GM21576 (cell line): ENCODE data around the gene ZSCAN22.
"Not testable (repeated sequence)": the region's sequence is repeated elsewhere in the genome, so short reads cannot be mapped to it uniquely, and the experiment has no call there.

Experiments used
- ATAC-seq: cut with Tn5 transposase; IDR thresholded peaks from one replicate; pipeline ENCODE4 v1.9.1; 2021; ENCODE audit warnings: mild to moderate bottlenecking, moderate library complexity; ENCODE audit not compliant: unreplicated experiment

Gene ZSCAN22

DNA sequence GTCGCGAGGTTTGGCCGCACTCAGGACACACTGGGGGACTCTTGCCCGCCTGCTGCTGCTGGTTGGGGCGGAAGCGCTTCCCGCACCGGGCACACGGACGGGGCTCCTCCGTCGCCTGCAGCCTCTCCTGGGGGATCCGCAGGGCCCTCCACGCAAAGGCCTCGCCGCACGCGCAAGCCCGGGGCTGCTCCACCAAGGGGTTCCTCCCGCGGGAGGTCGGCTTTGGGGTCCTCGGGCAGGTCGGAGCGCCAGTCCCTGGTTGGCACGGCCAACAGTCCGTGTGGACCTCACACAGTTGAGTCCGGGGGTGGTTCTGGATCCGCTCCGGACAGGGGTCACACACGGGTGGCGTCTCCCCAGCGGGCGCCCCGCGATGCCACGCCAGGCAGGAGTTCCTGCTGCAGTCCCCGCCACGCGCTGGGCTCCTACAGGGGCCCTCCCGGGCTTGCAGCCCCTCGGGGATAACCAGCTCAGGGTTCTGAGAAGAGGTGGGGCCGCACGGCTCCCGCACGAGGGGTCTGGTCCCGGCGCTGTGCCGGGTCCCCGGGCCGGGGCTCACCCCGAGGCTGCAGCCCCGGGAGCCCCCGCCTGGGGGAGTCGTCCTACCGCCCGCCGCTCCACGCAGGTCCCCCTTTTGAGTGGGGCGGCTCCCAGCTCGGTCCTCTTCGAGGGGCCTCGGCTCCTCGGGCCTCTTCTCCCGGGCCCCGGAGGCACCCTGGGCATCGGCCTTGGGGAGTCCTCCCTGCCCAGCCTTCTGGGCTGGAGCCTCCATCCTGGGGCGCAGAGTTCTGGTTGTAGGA lies 42.0 kb downstream of the ZSCAN22 start:
- ATAC-seq: no peak

DNA sequence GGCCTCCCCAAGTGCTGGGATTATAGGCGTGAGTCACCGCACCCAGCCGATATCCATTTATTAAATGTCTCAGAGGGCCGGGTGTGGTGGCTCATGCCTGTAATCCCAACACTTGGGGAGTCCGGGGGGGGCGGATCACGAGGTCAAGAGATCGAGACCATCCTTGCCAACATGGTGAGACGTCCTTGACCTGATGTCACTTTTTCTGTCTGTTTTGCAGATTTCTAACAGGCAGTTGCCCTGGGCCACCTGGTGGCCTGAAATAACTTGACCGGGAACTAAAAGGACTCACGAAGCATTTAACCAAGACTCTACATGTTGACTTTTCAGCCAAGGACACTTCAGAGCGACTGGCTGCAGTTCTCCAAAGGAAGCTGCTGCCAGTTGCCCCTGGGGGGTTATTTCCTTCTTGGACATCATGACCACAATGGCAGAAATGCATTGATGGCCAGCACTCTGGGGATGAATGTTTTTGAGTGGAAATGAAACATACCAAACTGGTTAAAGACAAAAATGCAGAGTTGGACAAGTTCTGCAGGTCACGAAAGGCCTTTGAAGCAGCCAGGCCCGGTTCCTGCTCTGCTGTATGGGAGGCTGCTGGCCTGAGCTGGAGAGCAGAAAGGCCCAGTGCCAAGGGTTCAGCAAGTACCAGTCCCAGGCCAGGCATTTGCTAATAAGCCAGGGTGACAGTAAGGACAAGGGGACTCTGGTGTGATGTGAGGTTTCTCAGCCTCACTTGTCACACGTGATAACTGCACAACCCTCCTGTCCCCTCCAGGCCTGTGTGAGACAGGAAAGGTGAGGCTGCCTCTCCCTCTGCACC lies 45.7 kb downstream of the ZSCAN22 start:
- no peak for ATAC-seq

DNA sequence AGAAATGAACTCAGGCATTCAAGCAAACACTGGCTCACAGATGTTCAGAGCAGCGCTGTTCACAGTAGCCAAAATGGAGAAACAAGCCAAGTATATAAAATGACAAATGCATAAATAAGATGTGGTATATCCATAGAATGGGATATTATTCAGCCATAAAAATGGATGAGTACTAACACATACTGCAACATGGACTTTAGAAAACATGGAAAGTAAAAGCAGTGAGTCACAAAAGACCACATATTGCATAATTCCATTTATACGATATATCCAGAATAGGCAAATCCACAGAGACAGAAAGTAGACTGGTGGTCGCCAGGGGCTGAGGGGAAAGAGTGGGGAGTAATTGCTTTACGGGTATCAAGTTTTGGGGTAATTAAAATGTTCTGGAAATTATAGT lies 47.4 kb downstream of the ZSCAN22 start:
- ATAC-seq: no peak

DNA sequence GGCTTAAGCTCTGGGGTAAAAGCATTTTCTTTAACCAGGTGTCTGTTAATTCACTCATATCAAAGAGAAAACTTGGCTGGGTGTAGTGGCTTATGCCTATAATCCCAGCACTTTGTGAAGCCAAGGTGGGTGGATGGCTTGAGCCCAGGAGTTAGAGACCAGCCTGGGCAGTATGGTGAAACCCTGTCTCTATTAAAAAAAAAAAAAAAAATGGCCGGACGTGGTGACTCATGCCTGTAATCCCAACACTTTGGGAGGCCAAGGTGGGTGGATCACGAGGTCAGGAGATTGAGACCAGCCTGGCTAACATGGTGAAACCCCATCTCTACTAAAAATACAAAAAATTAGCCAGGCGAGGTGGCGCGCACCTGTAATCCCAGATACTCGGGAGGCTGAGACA lies 49.9 kb downstream of the ZSCAN22 start:
- not testable (repeated sequence) for ATAC-seq

DNA sequence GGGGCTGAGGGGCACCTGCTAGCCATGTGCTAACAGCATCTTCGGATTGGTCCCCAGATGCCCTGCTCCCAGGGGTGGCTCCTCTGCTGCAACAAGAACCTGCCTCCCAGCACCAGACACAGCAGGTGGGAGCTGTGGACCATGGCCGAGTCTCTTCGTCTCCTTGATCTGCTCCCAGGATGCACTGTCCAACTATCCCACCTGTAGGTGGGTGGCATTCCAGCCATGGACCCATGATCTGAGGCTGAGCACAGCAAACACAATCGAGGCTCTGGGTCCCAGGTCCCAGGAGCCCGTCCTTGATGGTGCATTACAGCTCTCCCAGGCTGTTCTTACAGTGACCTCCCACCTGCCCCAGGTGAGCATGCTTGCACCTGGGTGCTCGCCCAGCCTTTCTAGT lies 52.5 kb downstream of the ZSCAN22 start:
- ATAC-seq: no peak

DNA sequence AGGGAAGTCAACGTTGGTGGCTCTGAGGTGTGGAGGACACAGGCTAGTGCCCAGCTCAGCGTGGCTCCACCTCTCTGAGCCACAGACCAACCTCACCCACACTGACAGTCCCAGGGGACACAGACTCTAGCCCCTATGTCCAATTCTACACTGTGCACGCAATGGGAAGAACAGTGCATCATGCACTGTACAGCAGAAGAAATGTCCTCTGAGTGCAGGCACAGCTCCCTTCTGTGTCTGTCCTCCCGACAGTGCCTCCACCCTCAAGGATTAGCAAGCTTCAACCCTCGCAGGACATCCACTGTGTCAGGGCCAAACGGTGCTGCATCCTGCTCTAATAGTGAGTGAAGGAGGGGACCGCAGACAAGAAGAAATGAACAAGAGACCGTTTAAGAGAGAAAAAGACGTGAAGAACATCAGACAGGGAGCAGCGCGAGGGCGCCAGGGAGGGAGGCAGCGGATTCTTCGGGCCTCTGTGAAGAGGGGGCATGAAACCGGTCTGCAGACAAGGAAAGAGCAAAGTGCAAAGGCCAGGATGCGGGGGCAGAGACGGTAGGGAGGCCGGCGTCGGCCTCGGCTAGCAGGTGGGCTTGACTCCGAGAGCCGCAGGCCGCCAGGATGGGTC lies 53.4 kb downstream of the ZSCAN22 start:
- ATAC-seq: no peak

DNA sequence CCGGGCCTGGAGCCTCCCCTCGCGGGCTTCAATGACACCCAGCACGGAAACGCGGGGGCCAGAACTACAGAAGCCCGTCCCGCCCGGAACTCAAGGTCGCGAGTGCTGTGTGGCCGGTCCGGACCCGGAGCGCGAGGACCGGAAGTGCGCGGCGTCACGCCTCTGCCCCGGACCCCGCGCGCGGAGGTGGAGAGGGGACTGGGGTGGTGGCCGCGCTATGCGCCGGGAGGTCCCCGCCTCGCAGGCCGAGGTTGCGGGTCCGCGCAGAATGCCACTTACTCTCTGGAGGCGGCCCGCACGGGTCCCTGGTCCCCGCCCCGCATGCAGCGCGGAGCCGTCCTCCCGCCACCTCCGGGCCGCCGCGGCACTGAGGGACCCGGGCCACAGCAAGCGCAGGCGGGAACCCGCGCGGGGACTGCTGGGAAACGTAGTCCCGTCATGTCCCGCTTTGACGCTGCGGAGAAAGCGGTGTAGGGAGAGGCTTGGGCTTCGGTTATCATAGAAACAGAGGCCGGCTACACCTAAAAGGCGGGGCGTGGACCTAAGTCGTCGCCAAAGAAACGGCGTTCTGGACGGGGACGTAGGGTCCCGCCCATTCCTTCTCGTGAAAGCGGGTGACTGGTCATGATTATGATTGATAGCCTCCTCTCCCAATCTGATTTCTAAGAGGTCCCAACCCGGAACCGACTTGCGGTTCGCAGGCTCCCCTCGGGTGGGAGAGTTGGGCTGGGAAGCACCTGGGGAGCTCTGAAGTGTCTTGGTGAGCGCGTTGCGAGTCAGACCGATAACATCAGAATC lies 54.1 kb downstream of the ZSCAN22 start, which contains the start of gene ZNF837:
Gene ZNF837 (minus strand): TSS at position 369 of the 798 bp plus-strand sequence. CDS start 11,698 bp downstream, outside the sequence.
- ATAC-seq: peak; percentile 79

DNA sequence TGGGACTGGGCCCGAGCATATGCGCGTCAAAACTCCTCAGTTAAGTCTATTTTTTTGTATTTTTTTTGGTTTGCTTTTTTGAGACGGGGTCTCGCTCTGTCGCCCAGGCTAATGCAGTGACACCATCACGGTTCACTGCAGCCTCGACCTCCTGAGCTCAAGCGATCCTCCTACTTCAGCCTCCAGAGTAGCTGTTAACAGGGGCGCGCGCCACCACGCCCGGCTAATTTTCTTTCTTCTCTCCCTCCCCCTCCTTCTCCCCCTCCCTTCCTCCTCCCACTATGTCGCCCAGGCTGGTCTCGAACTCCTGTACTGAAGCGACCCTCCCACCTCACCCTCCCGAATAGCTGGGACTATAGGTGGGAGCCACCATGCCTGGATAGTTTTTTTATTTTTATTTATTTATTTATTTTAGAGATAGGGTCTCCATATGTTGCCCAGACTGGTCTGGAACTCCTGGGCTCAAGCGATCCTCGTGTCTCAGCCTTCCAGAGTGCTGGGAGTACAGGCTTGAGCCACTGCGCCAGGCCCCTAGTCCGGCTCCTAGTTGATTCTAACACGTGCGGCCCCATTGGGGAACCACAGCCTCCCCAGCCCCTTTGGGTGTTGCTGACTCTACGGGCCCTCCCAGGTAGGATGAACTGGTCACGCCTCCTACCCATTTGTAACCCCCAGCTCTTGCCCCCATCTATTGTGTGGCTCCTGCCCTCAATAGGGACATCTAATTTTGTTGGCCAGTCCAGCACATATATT lies 54.8 kb downstream of the ZSCAN22 start:
- ATAC-seq: no peak

DNA sequence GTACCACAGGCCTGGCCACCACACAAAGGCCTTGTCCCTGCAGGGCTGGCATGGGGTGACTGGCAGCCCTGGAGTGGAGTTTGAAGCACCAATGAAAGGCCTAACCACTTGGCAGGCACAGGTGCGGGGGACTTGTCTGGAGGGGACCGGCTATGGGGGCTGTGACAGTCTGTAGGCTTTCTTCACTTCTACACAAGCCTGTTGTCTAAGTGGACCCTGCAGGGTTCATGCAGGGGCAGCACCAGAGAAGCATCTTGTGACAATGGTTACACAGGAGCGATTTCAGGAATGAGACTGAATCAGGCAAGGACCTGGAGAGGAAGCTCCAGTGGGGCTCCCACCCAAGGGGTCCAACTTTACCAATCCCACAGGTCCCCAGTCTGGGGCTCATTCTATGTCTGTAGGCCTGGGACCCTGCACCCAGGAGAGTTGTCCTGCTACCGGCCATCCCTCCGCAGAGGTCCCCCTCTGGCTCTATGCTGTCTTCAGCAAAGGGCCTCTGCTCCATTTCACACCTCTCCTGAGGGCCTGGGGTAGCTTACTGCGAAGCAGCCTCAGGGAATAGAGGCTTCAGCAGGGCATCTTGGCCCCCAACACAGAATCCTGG lies 56.3 kb downstream of the ZSCAN22 start:
- no peak for ATAC-seq

DNA sequence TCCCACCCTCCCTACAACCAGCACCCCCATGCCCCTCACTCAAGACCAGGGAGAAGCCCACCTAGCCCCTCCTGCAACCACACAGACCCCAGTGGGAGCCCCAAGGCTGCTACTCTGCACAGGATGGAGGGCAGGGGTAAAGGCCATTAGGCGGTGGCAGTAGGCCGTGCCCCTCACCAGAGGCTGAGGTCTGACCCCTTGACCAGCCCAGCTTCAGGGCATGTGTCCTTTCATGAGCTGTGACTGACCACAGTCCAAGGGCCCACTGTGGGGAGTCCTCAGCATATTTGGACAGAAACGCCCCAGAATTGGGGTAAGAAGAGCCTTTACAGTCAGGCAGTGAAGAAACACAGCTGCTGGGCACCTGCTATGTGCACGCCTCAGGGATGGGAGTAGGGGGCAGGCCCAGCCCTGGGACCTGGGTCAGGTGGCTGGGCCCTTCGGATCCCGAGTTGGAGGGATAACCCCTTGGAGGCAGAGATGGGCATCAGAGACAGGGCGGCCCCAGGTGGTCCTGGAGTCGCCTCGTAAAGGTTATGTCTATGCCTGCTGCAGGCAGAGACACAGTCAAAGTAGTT lies 58.6 kb downstream of the ZSCAN22 start:
- ATAC-seq: no peak

DNA sequence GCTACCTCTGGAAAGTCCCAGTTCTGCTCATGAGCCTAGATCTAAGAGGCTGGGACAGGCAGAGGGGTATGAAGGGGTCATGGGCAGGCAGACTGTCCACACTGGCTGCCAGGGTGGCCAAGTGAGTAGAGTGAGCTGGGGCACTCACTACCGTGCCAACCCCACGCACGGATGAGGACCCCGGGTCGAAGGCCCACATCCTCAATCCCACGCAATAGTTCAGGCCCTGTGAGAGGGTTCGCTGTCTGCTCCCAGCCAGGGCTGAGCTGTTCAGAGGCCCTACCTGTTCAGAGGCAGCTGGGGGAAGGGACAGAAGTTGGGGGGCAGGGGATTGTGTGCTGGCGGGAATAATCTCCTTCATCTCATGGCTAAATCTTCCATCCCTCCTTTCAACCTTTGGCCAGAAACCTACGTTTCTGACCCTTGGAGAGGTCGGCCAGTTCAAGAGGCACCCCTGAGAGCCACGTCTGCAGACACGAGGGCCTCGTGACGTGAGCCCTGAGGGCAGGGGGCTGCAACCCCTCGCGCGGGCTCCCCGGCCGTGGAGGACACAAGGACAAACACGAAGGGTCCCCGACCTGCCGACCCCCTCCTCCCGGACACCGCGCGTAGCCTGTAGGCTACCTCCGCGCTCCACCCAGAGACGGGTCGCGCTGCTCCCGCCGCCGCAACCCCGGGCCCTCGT lies 59.2 kb downstream of the ZSCAN22 start:
- peak; percentile 0 for ATAC-seq

DNA sequence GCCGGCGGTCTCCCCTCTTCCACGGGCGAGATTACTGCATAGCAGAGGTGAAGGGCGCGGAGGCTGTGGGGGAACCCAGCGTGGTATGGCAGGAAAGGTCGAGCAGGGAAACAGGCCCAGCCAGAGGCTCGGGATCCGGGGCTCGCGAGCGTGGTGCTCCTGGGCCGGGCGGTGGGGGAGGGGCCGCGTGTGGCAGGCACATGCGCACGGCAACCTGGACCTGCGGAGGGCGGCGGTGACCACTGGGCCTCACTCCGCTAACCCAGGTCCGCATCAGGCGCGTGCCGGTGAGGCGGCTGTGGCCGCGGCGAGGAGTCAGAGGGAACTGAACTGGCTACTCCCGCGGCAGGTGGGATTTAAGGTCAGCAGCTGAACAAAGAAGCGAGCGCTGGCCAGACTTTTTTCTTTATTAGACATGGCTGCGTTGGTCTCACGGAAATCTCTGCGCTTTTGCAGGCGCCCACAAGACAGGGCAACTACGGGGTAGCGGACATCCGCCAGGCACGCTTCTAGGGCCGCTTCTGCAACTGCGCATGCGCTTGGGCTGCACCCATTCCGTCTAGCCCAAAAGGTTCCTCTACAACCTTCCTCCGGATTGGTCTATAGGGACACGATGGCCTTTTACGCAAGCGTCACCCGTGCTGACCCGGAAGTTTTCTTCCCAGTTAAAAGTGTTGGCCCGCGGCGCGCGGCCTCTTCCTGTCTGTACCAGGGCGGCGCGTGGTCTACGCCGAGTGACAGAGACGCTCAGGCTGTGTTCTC lies 60.0 kb downstream of the ZSCAN22 start, which contains the start of gene RPS5:
Gene RPS5 (plus strand): TSS at position 694 of the 762 bp plus-strand sequence. CDS start 869 bp downstream, outside the sequence.
- peak; percentile 84 for ATAC-seq

DNA sequence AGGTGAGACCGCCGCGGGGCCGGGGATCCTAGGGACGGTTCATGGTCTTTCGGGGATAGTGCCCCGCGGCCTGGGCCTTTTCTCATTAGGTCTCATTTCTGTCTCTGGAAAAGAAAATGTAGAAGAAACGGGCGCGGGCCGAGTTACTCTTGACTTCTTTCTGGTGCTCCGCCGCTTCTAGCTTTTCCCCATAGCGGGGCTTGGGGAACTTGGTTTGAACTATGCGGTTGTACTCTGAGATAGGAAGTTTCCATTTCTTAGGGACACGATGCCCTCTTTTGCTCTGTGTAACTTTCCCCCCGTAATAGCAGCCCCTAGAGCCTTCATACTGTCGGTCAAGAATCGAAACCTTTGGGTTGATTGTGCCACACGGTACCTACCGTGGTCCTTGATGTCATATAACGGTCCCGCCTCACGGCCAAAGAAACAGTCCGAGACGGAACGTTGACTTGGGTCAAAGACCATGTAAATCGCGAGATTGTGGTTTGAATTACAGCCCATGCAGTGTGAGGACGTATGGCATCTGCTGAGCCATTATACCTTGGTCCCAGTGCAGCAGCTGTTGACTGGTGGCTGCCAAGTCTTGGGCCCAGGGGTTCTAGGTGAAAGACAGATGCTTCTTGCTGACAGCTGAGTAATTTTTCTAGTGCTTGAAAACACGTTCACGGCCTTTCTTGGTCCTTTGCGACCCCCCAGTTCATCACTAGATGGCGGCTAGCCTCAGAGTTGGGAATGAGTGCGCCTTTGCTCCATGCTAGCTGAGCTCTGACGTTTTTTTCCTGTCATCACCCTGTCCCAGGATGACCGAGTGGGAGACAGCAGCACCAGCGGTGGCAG lies 60.8 kb downstream of the ZSCAN22 start:
- ATAC-seq: no peak

DNA sequence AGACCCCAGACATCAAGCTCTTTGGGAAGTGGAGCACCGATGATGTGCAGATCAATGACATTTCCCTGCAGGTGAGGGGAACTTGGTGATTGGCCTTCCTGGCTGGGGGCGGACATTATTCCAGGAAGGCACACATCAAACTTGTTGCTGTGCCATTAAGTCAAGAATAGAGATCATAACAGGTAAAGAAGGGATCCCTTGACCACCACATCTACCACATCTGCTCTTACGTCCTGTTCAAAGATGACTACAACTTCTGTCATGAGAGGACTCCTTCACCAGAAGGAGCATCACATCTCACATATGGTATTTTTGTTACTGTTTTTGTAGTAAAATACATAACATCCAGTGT lies 61.4 kb downstream of the ZSCAN22 start:
- ATAC-seq: no peak
